NCI-H1417 treated with DMSO at 0.1 percent for 48 hours (cell line): ENCODE results near the gene ASPSCR1.

Source experiments
- DNase-seq: peaks from one replicate; lab custom pipeline; 2025; lab: John Stamatoyannopoulos, UW

ASPSCR1 gene

DNA sequence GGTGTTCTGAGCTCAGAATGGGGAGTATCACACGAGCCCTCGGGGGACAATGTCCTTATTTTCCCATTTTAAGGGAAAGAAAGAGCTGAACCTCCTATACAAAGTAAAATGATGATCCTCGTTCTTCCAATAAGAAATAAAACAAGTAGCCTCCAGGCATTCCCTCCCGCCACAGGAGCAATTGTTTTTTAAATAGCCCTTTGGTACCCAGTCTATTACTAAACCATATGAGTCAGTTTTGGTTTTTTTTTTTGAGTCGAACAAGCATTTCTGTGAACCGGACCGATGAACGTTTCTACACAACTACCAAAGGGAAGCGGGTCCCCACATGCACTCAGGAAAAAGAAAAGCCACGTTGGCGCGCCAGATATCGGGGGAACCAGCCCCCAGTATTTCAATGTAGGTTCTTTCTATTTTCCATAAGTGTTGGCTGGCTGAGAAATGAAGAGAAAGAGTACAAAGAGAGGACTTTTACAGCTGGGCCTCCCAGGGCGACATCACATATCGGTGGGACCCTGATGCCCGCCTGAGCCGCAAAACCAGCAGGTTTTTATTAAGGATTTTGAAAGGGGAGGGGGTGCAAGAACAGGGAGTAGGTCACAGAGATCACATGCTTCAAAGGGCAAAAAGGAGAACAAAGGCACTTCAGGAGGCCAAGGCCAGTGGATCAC is 63.9 kb downstream of the ASPSCR1 start:
- no peak for DNase-seq

DNA sequence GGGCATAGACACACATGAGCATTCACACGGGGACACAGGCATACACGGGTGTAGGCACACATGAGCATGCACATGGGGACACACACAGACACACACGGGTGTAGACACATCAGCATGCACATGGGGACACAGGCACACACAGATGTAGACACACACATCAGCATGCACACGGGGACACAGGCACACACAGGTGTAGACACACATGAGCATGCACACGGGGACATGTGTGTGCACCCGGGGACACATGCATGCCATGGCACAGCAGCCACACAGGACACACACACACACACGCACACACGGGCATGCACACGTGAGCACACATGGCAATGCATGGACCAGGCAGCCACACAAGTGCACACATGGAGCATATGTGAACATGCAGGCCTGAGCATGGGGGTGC is 65.2 kb downstream of the ASPSCR1 start:
- no peak for DNase-seq

DNA sequence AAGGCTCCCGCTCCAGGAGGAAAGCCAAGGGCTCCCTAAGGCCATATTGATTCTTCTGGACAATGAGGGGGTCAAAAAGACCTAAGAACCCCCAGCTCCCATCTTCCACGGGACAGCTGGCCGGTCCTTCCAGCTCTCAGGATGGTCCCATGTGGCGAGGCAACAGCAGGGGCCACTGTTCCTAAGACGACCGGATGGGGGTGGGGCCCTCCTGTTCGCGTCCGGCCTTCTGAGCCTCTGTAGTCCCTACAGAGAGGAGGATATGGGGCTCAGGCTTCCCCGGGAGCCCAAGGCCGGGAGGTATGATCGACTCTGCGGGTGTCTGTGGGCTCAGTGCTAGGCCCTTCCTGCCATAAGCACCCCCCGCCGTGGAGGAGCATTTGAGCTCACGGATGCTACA is 66.1 kb downstream of the ASPSCR1 start:
- no peak for DNase-seq

DNA sequence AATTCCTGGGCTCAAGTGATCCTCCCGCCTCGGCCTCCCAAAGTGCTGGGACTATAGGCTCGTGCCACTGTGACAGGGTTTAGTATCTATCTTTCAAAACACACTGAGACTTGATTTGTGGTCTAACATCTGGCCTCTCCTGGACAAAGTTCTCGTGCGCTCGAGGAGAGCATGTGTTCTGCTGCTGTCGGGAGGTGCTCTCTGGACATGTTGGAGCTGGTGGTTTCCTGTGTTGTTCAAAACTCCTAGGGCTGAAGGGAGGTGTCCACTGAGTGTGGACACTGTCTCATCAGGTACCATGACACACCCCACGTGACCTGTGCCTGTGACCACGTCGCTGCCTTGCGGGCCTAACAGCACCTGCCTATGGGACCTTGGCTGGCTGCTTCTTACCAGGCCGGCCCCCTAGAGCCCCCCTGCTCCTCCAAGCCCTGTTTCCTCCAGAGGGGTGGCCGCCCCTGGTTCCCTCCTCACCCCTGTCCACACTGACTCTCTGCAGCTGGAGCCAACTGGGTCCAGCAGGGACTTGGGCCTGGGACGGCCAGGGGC is 68.6 kb downstream of the ASPSCR1 start:
- no peak for DNase-seq

DNA sequence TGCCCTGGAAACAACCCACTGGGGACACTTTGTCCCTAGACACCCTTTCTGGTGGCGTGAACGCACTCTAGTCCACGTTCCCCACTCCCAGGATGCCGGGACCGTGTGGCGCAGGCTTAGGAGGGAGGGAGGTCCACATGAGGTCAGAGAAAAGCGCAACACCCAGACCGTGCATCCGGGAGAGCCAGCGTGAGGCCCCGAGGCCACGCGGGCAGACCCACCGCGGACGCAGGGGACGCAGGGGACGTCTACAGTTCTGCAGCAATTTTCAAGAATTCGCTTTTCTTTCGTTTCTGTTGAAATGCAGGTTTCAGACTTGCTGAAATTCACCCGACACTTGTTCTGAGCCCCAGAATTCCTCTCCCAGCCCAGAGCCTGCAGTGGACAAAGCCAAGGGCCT is 69.5 kb downstream of the ASPSCR1 start:
- no peak for DNase-seq

DNA sequence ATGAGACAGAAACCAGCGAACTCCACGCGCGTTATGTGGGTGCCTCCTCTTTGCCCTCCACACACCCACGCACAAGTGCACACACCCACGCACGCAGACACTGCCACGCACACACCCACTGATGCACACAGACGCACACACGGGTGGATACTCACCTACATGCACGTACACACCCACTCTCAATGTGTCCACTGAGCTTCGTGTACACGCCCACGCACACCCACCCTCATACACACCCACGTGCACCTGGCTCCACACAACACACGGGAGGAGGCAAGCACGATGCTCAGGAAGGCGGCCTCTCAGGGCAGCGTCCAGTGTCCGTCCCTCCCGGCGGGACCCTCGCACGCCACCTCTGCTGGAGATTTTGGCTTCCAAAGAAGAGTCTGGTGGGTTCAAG is 70.0 kb downstream of the ASPSCR1 start:
- DNase-seq, result no peak

DNA sequence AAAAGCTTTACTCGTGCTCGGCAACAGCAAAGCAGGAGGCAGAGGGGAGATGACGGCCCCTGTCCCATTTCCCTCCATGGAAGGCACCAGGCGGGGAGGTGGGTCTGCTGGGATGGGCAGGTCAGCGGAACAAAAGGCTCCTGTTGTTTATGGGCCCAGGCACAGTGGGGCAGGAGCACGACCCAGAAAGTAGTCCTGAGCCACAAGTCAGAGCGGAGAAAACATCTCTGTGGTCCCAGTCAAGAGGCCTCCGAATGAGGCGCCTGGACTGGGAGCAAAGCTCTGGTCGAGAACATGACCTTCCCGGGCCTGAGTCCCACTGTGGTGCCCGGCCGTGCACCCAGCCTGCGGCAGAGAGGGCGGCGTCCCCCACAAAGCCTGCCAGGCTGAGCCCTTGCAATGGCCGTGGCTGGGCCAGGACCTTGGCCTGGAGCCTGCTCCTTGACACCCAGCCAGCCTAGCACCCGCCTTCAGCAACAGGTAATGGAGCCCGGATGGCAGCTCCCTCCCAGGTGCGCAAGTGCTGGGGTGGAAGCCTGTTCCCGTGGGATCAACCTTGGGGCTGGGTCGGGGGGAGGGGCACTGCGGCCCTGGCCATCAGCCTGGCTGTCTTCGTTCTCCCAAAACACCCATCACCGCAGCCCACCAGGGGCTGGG is 70.6 kb downstream of the ASPSCR1 start:
- DNase-seq, result no peak

DNA sequence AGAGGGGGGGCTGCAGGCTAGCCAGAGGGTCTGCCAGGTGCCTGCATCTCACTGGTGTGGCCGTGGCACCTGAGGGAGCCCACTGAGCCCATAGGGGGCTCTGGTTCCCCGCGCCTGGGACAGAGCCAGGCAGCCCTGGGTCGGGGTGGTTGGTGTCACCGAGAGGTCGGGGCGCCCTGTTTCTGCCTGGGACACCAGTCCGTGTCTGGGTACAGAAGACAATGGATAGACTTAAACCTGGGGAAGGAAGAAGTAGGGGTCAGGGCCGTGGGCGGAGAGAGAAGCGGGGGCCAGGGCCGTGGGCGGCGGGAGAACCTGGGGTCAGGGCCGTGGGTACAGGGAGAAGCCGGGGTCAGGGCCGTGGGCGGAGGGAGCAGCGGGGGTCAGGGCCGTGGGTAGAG is 71.1 kb downstream of the ASPSCR1 start:
- DNase-seq, result no peak

DNA sequence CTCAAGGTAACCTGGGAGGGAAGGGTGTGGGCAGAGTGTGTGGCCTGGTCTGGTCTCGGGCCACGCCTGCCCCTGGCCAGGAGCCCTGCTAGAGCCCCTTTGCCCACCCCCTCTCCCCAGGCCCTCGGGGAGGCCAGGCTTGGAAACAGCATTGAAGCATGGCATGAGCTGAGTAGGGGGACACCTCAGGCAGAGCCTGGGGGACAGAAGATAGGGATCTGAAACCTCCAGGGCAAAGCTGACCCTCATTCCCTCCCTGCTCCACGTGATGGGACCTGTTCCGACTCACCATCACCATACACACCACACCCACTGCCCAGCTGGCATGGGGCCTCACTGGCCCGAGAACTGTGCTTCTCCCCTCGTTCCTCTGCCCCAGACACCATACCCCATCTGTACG is 71.7 kb downstream of the ASPSCR1 start:
- no peak for DNase-seq

DNA sequence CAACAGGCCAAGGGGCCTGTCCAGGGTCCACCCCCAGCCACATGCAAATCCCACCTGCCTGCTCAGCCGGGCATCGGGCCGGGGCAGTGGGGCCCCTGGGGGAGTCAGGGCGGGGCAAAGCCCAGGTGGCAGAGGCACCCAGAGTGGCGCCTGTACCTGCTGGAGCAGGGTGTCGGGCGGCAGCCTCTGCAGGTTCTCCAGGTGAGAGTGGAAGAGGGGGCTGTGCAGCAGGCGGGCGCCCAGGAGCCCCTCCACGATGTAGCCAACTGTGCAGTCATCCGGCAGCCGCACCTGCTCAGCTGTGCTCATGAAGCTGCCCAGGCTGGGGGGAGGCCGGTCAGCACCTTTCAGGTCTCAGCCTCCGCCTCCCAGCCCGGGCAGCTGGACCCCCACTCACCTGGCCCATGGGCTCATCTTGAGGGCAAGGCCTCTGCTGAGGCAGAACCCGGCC is 72.1 kb downstream of the ASPSCR1 start:
- DNase-seq, result no peak

DNA sequence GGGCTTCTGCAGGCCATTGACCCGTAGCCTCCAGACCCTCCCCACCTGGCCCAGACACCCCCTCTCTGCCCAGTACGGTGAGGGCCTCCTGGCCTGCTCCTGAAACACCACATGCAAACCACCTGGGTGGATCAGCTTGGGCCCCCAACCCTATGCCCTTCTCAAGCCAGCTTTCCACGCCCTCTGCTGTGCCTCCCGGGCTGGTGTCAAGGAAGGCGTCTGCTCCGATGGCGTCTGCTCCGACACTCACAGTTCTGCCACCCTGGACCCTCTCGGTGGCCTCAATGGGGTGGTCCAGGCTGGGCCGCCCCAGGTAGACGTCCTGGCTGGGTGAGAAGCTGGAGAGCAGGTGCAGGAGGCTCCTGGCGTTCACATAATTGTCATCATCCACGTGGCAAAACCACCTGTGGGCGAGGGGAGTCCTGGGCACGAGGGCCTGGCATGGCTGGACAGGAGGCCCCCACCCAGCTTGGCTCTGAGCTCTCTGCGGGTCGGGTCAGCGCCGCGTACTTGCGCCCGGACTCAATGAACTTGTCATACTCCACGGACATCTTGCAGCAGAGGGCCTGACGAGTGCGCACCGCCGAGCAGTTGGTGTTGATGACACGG is 72.8 kb downstream of the ASPSCR1 start:
- no peak for DNase-seq

DNA sequence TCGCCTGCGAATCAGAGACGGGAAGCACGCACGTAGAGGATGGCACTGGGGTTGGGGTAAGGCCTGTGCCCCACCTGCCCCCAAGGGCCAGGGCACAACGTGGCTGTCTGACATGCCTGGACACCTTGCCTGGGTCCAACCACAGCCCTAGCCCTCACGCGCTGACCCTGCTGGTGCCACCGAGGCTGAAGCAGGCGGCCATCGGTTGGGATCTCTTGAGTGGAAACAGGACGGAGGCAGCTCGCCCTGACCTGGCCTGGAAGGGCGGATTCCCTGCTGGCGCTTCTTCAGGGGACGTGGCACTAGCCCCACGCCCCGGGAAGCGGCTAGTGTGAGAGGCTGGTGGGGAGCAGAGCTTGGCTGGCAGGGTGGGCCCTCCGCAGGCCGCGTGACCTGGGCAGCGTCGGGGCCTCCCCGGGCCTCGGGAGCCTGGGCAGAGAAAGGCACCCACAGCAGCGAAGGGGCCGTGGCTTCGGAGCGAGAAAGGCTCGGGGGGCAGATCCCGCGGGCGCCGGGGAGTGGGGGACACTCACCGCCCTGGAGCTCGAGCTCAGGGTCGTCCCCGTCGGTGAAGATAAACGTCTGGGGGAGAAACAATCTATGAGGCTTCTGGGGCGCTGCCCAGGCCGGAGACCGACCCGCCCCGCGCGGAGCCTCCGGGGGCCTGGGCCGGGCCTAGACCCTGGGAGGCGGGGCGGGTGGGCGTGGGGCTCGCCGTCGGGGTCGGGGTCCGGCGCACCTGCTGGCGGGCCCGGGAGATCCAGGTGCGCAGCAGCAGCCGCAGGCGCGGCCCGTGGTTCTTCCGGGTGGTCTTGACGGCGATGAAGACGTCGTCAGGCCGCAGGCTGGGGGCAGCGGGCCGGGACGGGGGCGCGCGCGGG is 73.6 kb downstream of the ASPSCR1 start:
- DNase-seq, result no peak

DNA sequence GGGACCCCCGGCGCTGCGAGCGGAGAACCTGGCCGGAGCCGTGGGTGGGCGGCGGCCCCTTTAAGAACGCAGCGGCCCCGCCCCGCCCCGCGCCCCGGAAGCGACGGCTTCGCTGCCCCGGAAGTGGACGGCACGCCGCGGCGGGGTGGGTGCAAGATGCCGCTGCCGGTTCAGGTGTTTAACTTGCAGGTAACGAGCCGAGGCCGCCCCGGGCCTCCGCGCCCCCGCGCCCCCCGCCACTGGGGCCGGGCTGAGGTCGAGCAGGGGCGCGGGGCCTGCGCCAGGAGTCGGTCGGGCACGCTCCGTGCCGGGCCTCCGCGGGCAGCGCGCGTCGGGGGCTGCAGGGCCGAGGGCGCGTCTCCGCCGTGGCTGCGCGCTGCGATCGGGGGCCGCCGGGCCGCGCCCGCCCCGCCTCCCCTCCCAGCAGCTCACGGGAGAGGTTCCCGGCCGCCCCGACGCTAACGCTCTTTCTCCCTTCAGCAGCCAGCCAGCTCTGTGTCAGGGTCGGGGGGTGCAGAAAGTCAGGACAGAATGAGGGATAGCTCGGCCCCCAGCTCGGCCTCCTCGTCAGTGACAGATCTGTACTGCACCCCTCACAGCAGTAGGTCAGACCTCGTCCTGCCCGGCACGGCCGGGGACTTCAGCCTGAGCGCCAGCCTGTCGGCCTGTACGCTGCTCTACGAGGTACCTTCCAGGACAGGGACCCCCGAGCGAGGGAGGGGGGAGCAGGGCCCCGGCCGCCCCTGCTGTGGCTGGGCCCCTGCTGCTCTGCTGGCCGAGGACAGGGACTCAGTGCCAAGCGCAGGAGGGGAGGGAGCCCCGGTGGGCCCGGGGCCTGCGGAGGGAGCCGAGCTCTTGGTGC is 74.6 kb downstream of the ASPSCR1 start, which contains the start of the genes GPS1 and RFNG:
Gene GPS1, plus strand, starts transcription at position 123 of the 862 bp plus-strand sequence. Its CDS starts 34 bp downstream, at position 157.
Gene RFNG, minus strand, starts transcription at position 36 of the 862 bp plus-strand sequence. CDS start 45 bp downstream, outside the sequence.
- DNase-seq, result no peak

DNA sequence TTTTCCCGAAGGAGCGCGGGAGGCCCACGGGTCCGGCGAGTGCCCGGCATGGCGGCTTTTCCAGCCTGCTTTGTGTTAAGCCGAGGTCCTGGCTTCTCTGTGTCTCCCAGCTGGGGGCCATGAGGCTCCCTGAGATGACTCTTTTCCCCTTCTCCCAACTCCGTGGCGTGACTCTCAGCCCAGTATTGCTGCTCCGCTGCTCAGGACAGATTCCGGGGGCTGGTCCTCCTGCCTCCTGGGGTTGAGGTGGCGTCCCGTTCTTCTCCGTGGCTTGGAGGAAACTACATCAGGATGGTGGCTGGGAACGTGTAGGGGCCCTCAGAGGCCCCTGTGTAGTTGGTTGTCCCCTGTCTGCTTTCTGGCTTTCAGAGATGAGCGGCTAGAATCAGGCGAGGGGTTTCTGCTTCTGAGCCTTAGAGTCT is 75.2 kb downstream of the ASPSCR1 start:
- no peak for DNase-seq

DNA sequence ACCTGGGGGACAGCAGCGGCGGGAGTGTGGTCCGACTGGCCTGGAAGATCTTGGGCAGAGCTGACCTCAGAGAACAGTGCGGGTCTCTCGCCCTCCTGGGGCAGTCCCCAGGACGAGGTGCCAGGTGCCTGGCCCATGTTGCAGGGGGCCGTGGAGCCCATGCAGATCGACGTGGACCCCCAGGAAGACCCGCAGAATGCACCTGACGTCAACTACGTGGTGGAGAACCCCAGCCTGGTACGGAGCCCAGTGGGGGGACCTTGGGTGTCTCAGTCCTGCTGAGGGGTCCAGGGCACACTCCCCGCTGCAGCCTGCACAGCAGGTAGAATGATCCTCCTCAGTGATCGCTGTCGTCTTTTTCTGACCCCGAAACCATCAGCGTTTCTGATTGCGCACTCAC is 75.7 kb downstream of the ASPSCR1 start:
- no peak for DNase-seq

DNA sequence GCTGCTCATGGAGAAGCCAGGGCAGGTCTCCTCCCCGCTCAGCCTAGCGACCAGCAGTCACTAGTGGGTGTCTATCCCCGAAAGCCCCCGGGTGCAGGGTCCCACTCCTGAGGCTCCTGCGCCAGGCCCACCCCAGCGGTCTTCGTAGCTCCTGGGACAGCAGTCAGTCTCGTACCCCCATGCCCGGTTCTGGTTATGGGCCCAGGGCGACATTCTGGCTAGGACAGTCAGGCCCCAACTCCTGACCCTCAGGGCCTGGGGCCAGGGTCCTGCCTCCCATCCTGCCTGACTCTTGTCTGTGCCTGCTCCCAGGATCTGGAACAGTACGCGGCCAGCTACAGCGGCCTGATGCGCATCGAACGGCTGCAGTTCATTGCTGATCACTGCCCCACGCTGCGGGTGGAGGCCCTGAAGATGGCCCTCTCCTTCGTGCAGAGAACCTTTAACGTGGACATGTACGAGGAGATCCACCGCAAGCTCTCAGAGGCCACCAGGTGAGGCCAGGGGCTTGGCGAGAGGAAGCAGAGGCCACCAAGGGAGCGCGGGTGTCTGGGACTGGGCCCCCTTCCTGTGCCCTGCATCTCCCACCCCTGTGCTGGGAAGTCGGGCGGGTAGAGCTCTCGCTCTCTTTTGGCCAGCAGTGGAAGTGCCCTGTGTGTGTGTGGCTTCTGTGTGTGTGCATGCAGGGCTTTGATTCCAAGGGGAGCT is 76.3 kb downstream of the ASPSCR1 start:
- no peak for DNase-seq

DNA sequence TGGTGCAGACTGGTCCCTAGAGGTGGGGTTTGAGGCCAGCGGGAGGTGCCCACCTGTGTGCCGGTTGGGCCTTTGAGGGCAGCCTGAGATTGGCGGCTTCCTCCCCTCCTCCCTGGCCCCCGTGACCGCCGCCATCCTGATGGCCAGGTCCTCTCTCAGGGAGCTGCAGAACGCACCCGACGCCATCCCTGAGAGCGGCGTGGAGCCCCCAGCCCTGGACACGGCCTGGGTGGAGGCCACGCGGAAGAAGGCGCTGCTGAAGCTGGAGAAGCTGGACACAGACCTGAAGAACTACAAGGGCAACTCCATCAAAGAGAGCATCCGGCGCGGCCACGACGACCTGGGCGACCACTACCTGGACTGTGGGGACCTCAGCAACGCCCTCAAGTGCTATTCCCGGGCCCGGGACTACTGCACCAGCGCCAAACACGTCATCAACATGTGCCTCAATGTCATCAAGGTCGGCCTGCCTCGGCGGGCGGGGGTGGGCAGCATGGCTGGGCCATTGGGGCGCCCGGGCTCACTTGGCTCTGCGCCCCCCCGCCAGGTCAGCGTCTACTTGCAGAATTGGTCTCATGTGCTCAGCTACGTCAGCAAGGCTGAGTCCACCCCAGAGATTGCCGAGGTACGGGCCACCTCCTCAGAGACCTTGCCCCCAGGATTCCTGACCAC is 77.1 kb downstream of the ASPSCR1 start:
- DNase-seq, result no peak

DNA sequence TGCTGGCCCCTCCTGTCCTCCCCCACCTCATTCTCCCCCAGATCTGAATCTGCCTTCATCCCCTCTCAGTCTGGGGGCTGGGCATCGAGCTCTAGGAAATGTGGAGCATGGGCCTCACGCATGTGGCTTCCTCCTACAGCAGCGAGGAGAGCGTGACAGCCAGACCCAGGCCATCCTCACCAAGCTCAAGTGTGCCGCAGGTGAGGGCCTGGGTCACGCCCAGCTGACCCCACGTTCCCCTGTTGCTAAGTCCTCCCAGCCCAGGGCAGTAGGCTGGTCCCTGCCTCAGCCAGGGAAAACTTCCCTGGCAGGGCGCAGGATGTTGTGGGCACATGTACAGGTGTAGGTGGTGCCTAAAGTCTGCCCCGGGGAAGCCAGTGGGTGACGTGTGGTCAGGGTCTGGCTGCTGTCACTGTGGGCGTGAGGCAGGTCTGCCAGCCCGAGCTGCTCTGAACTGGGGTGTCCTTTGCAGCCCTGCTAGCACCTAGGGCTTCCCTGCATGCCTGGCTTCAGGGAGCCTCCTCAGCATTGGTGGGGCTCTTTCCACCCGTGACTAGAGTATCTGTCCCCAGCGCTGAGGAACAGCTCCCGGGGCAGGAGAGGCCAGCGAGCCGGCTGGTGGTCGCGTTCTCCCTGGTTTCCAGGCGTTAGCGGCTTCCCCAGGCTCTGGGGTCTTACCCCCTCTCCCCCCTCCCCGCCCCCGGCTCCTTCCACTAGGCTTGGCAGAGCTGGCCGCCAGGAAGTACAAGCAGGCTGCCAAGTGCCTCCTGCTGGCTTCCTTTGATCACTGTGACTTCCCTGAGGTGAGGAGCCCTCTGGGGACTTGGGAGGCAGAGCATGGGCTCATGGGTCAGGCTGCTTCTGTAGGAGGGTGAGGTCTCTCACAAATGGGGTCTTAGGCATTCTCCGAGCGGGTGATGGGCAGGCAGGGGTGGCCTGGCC is 77.9 kb downstream of the ASPSCR1 start:
- DNase-seq, result no peak
